ENCODE measurements around the gene HKDC1.

The HKDC1 gene

DNA sequence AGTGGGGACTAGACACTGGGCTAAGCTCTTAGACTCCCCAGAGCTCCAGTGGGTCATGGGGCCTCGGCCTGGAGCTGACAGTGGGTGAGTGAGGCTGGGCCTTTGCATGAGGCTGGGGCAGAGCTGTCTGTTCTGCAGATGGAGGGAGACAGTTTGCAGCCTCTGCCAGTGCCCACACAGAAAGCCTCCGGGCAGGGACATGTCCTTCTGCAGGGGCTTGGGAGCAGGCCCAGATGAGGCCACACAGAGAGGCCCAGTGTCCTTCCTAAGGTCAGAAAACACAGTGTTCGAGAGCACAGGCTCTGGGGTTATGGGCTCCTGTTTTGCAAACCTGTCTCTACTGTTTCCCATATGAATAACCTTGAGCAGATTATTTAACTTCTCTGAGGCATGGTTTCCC is 33.0 kb downstream of the HKDC1 start:
- H3K4me1 ChIP-seq (ENCODE audit: control insufficient read depth, insufficient read depth, low read length): no peaks in the 10 kb centered on the region
- no peak overlapping the region for H3K4me3 ChIP-seq (ENCODE audit: insufficient read depth, low read depth, low read length)
- H3K36me3 ChIP-seq (ENCODE audit: control insufficient read depth, insufficient read depth, low read length): no peaks in the 10 kb centered on the region
- H3K9me3 ChIP-seq (ENCODE audit: control insufficient read depth, low read length): no peaks in the 10 kb centered on the region
- WGBS, 2 experiments: 76 to 77% methylated on average over 3 of the region's 3 CpGs
- no peak overlapping the region for H3K27ac ChIP-seq (ENCODE audit: insufficient read depth, low read depth, low read length, poor library complexity, severe bottlenecking)
- no peaks in the 10 kb centered on the region for H3K27me3 ChIP-seq (ENCODE audit: control insufficient read depth, insufficient read depth, low read length, poor library complexity, severe bottlenecking)

DNA sequence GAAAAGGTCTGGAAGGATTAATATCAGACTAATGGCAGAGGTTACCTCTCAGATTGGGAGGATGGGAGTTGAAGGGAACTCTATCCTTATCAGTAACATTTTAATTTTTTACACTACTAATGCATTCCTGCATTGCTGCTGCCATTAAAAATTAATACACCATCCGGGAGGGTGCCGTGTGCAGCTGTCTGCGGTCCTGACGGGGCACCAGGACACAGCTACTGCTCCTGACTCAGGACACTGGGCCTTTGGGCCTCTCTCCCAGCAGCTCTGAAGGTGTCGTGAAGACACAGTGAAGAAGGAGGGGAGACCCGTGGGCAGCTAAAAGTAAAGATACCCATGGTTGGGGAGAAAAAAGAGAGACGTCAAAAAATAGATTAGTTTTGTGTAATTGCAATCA is 34.7 kb downstream of the HKDC1 start:
- WGBS, 2 experiments: 77 to 83% methylated on average over 7 of the region's 7 CpGs
- Histone ChIP-seq H3K27me3 (ENCODE audit: control insufficient read depth, insufficient read depth, low read length, poor library complexity, severe bottlenecking) (no peaks in the 10 kb centered on the region), H3K27ac (ENCODE audit: insufficient read depth, low read depth, low read length, poor library complexity, severe bottlenecking) (no peak overlapping the region), H3K4me3 (ENCODE audit: insufficient read depth, low read depth, low read length) (no peak overlapping the region), H3K4me1 (ENCODE audit: control insufficient read depth, insufficient read depth, low read length) (no peaks in the 10 kb centered on the region), H3K9me3 (ENCODE audit: control insufficient read depth, low read length) (no peaks in the 10 kb centered on the region), H3K36me3 (ENCODE audit: control insufficient read depth, insufficient read depth, low read length) (no peaks in the 10 kb centered on the region)

DNA sequence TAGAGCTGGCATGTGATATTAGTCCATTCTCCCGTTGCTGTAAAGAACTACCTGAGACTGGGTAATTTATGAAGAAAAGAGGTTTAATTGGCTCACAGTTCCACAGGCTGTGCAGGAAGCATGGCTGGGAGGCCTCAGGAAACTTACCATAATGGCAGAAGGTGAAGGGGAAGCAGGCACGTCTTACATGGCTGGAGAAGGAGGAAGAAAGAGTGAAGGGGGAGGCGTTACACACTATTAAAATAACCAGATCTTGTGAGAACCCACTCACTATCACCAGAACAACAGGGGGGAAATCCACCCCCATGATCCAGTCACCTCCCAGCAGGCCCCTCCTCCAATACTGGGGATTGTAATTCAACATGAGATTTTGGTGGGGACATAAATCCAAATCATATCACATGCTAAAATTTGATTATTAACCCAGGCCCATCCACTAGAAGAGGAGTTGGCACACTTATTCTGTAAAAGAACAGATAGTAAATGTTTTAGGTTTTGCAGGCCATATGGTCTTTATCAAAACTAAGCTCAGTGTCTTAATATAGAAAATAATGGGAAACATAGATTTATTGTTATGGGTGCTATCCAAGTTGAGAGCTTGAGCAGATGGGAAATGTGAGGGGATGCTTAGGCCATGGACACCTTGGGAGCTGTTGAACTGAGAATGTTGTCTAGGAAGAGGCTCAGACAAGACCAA is 39.6 kb downstream of the HKDC1 start:
- WGBS, 2 experiments: 94 to 95% methylated on average over 1 of the region's 3 CpGs
- H3K9me3 ChIP-seq (ENCODE audit: control insufficient read depth, low read length): no peaks in the 10 kb centered on the region
- H3K4me1 ChIP-seq (ENCODE audit: control insufficient read depth, insufficient read depth, low read length): no peaks in the 10 kb centered on the region
- no peaks in the 10 kb centered on the region for H3K27me3 ChIP-seq (ENCODE audit: control insufficient read depth, insufficient read depth, low read length, poor library complexity, severe bottlenecking)
- no peak overlapping the region for H3K27ac ChIP-seq (ENCODE audit: insufficient read depth, low read depth, low read length, poor library complexity, severe bottlenecking)
- no peak overlapping the region for H3K4me3 ChIP-seq (ENCODE audit: insufficient read depth, low read depth, low read length)
- no peaks in the 10 kb centered on the region for H3K36me3 ChIP-seq (ENCODE audit: control insufficient read depth, insufficient read depth, low read length)

DNA sequence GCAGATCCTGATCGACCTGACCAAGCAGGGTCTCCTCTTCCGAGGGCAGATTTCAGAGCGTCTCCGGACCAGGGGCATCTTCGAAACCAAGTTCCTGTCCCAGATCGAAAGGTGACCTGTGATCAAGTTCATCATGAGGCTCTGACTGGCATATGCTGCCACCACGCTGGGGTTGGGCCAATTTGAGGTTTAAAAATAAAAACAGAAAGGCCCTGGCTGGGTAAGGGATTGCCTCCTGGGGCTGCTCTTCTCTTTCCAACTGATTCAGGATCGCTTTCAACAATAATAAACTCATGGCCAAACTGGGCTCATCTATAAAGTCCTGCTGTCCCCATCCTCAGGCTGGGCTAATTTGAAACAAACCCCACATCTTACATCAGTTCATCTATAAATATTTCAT is 41.1 kb downstream of the HKDC1 start:
- Histone ChIP-seq H3K27me3 (ENCODE audit: control insufficient read depth, insufficient read depth, low read length, poor library complexity, severe bottlenecking) (no peaks in the 10 kb centered on the region), H3K4me1 (ENCODE audit: control insufficient read depth, insufficient read depth, low read length) (no peaks in the 10 kb centered on the region), H3K27ac (ENCODE audit: insufficient read depth, low read depth, low read length, poor library complexity, severe bottlenecking) (no peak overlapping the region), H3K36me3 (ENCODE audit: control insufficient read depth, insufficient read depth, low read length) (no peaks in the 10 kb centered on the region), H3K4me3 (ENCODE audit: insufficient read depth, low read depth, low read length) (no peak overlapping the region), H3K9me3 (ENCODE audit: control insufficient read depth, low read length) (no peaks in the 10 kb centered on the region)
- 94% methylated on average over 8 of the region's 8 CpGs for WGBS, 2 experiments

DNA sequence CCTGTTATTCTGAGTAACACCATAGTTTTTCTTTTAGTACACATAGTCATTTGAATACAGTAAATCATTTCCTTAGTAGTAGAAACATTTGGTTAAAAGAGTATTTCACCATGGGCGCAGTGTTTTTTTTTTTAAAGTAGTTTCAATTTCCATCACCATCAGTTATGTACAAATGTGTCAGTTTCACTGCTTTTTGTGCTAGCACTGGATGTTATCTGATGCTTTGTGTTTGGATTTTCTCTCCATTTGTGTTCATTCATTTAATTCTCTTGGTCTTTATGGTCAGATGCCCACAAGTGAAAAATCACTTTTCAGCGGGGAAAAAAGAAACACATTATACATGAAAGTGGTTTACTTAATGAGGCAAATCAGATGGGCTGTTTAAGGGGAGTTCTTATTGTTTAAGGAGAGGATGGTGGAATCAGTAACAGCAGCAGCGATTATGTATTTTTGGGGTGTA is 42.2 kb downstream of the HKDC1 start:
- Histone ChIP-seq H3K9me3 (ENCODE audit: control insufficient read depth, low read length) (no peaks in the 10 kb centered on the region), H3K4me3 (ENCODE audit: insufficient read depth, low read depth, low read length) (no peak overlapping the region), H3K27ac (ENCODE audit: insufficient read depth, low read depth, low read length, poor library complexity, severe bottlenecking) (no peak overlapping the region), H3K36me3 (ENCODE audit: control insufficient read depth, insufficient read depth, low read length) (no peaks in the 10 kb centered on the region), H3K27me3 (ENCODE audit: control insufficient read depth, insufficient read depth, low read length, poor library complexity, severe bottlenecking) (no peaks in the 10 kb centered on the region), H3K4me1 (ENCODE audit: control insufficient read depth, insufficient read depth, low read length) (no peaks in the 10 kb centered on the region)
- WGBS, 2 experiments: 94 to 100% methylated on average over 3 of the region's 3 CpGs

DNA sequence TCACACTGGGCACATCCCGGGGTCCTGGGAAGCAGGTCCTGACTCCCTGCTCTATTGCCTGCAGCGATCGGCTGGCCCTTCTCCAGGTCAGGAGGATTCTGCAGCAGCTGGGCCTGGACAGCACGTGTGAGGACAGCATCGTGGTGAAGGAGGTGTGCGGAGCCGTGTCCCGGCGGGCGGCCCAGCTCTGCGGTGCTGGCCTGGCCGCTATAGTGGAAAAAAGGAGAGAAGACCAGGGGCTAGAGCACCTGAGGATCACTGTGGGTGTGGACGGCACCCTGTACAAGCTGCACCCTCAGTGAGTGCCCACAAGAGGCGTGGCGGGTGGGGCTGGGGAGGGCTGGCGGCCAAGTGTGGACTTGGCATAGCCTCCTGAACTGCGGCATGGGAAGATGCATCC is 45.4 kb downstream of the HKDC1 start:
- no peaks in the 10 kb centered on the region for H3K36me3 ChIP-seq (ENCODE audit: control insufficient read depth, insufficient read depth, low read length)
- H3K4me3 ChIP-seq (ENCODE audit: insufficient read depth, low read depth, low read length): no peak overlapping the region
- H3K27me3 ChIP-seq (ENCODE audit: control insufficient read depth, insufficient read depth, low read length, poor library complexity, severe bottlenecking): no peaks in the 10 kb centered on the region
- no peak overlapping the region for H3K27ac ChIP-seq (ENCODE audit: insufficient read depth, low read depth, low read length, poor library complexity, severe bottlenecking)
- H3K4me1 ChIP-seq (ENCODE audit: control insufficient read depth, insufficient read depth, low read length): no peaks in the 10 kb centered on the region
- H3K9me3 ChIP-seq (ENCODE audit: control insufficient read depth, low read length): no peaks in the 10 kb centered on the region
- WGBS, 2 experiments: 95 to 96% methylated on average over 17 of the region's 17 CpGs

DNA sequence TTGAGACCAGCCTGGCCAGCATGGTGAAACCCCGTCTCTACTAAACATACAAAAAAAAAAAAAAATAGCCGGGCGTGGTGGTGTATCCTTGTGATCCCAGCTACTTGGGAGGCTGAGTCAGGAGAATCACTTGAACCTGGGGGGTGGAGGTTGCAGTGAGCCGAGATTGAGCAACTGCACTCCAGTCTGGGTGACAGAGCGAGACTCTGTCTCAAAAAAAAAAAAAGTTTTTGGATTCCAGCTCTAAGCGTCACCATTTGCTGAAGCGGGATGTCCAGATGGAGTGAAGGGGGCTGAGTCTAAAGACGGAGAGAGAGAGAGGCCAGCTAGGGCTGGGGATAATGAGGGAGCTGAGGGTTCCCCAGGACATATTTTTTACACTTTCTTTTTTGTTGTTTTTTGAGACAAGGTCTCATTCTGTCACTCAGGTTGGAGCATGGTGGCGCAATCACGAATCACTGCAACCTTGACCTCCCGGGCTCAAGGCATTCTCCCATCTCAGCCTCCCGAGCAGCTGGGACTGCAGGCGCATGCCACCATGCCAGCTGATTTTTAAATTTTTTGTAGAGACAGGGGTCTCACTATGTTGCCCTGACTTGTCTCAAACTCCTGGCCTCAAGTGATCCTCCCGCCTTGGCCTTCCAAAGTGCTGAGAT is 48.8 kb downstream of the HKDC1 start:
- Histone ChIP-seq H3K27ac (ENCODE audit: insufficient read depth, low read depth, low read length, poor library complexity, severe bottlenecking) (no peak overlapping the region), H3K4me1 (ENCODE audit: control insufficient read depth, insufficient read depth, low read length) (no peaks in the 10 kb centered on the region), H3K9me3 (ENCODE audit: control insufficient read depth, low read length) (no peaks in the 10 kb centered on the region), H3K4me3 (ENCODE audit: insufficient read depth, low read depth, low read length) (no peak overlapping the region), H3K27me3 (ENCODE audit: control insufficient read depth, insufficient read depth, low read length, poor library complexity, severe bottlenecking) (no peaks in the 10 kb centered on the region), H3K36me3 (ENCODE audit: control insufficient read depth, insufficient read depth, low read length) (no peaks in the 10 kb centered on the region)
- 93 to 97% methylated on average over 14 of the region's 14 CpGs for WGBS, 2 experiments

DNA sequence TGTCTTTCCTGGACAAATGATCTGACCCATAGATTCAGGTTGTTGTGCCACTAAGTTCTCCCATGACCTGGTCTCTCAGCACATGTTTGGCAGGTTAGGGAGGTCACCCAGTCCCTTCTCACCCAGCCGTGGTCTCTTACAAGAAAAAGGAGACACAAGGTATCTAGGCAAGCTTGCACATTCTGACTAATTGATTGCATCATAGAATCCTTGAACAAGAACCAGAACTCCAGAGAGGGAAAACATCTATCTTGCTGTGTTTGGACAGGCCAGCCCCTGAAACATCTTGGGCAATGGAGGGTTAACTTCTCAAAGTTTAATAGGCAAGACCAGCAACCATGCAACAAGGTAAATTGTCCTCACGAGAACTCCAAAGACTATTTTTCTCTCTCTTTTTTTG is 49.6 kb downstream of the HKDC1 start:
- no peaks in the 10 kb centered on the region for H3K4me1 ChIP-seq (ENCODE audit: control insufficient read depth, insufficient read depth, low read length)
- H3K27me3 ChIP-seq (ENCODE audit: control insufficient read depth, insufficient read depth, low read length, poor library complexity, severe bottlenecking): no peaks in the 10 kb centered on the region
- no peaks in the 10 kb centered on the region for H3K9me3 ChIP-seq (ENCODE audit: control insufficient read depth, low read length)
- H3K4me3 ChIP-seq (ENCODE audit: insufficient read depth, low read depth, low read length): no peak overlapping the region
- no peak overlapping the region for H3K27ac ChIP-seq (ENCODE audit: insufficient read depth, low read depth, low read length, poor library complexity, severe bottlenecking)
- H3K36me3 ChIP-seq (ENCODE audit: control insufficient read depth, insufficient read depth, low read length): no peaks in the 10 kb centered on the region
- 86 to 90% methylated on average over 2 of the region's 2 CpGs for WGBS, 2 experiments

DNA sequence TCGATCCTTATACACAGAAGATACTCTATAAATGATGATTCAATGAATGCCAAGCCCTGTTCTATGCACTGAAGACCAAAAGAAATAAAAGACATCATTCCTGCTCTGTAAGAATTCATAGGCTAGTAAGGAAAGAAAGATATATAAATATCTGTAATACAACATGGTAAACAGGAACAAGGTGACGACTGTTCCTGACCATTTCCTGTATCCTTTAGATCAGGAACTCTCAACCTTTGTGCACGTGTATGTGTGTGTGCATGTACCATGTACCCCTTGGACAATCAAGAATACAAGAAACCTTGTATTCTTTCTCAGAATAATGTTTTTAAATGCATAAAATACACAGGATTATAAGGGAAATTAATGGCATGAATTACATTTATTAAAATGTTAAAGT is 50.9 kb downstream of the HKDC1 start:
- H3K27me3 ChIP-seq (ENCODE audit: control insufficient read depth, insufficient read depth, low read length, poor library complexity, severe bottlenecking): no peaks in the 10 kb centered on the region
- no peaks in the 10 kb centered on the region for H3K9me3 ChIP-seq (ENCODE audit: control insufficient read depth, low read length)
- no peak overlapping the region for H3K27ac ChIP-seq (ENCODE audit: insufficient read depth, low read depth, low read length, poor library complexity, severe bottlenecking)
- H3K4me3 ChIP-seq (ENCODE audit: insufficient read depth, low read depth, low read length): no peak overlapping the region
- H3K36me3 ChIP-seq (ENCODE audit: control insufficient read depth, insufficient read depth, low read length): no peaks in the 10 kb centered on the region
- H3K4me1 ChIP-seq (ENCODE audit: control insufficient read depth, insufficient read depth, low read length): no peaks in the 10 kb centered on the region
- WGBS, 2 experiments: 93 to 94% methylated on average over 3 of the region's 3 CpGs

DNA sequence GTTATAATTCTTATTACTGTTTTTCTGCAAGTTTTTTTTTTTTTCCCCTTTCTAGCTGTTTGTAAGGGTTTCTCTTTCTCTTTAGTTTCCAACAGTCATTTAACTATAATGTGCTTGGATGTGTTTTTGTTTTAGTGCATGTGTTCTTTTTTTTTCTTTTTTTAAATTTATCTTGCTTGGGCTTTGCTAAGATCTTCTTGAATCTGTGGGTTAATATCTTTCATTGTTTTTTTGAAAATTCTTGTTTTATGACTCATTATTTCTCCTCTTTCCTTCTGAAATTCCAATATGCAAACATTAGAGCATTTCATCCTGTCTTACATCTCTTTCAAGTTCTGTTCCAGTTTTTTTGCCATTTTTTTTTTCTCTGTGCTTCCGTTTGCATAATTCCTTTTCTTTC is 52.5 kb downstream of the HKDC1 start:
- no peaks in the 10 kb centered on the region for H3K4me1 ChIP-seq (ENCODE audit: control insufficient read depth, insufficient read depth, low read length)
- no peaks in the 10 kb centered on the region for H3K36me3 ChIP-seq (ENCODE audit: control insufficient read depth, insufficient read depth, low read length)
- no peak overlapping the region for H3K27ac ChIP-seq (ENCODE audit: insufficient read depth, low read depth, low read length, poor library complexity, severe bottlenecking)
- H3K27me3 ChIP-seq (ENCODE audit: control insufficient read depth, insufficient read depth, low read length, poor library complexity, severe bottlenecking): no peaks in the 10 kb centered on the region
- H3K4me3 ChIP-seq (ENCODE audit: insufficient read depth, low read depth, low read length): no peak overlapping the region
- 82 to 88% methylated on average over 1 of the region's 1 CpG for WGBS, 2 experiments
- no peaks in the 10 kb centered on the region for H3K9me3 ChIP-seq (ENCODE audit: control insufficient read depth, low read length)

All from ectodermal cell (in vitro differentiated cells).